HG02571 (cell line): ENCODE data around the gene GGCX.
A peak's percentile ranks its signal among the peaks of the same experiment; 100 is the strongest.
"Not testable (repeated sequence)": the region's sequence is repeated elsewhere in the genome, so short reads cannot be mapped to it uniquely, and the experiment has no call there.

ENCODE experiments used
- ATAC-seq: cut with Tn5 transposase; IDR thresholded peaks from one replicate; pipeline ENCODE4 v1.9.1; 2021; ENCODE audit warnings: mild to moderate bottlenecking, moderate library complexity; ENCODE audit not compliant: unreplicated experiment

The GGCX gene

DNA sequence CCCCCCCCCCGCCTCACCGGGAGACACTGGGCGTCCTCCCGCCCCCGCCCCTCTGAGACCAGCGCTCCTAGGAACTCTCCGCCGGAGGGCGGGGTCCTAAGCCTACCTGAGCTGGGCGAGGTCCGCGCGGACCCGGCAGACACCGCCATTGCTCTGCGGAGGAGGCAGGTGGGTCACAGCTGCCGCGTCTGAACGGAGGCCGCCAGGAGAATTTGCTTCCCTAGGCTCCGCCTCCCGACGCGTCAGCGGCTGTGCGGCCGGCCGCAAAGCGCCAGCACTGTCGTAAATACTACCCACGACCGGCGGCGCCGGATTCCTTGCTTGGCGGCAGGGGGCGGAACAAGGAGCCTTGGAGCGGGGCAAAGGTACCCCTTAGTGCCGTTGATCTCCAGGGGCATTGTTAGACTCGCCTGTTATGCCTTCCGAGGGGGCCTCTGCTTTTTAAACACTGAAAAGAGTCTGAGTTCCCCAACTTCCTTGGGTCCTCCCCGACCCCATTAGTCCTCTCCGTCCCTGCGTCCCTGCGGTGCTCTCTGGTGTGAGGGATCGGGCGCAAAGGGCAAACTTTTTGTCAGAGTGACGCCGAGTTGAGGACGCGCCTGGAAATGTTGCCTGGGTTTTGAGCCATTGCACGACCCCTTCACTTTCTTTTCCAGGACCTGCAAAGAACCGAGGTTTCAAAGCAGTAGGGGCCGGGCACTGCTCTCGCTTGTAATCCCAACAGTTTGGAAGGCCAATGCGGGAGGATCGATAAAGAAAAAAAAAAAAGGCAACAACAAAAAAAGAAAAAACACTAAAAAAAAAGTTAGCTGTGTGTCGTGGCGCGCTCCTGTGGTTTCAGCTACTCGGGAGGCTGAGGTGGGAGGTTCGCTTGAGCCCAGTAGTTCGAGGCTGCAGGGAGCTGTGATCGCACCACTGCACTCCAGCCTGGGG is at the start of gene GGCX:
TSS of gene GGCX (minus strand) at position 214 of the 933 bp plus-strand sequence. CDS start at position 149, 65 bp downstream.
- peak; percentile 92 for ATAC-seq

DNA sequence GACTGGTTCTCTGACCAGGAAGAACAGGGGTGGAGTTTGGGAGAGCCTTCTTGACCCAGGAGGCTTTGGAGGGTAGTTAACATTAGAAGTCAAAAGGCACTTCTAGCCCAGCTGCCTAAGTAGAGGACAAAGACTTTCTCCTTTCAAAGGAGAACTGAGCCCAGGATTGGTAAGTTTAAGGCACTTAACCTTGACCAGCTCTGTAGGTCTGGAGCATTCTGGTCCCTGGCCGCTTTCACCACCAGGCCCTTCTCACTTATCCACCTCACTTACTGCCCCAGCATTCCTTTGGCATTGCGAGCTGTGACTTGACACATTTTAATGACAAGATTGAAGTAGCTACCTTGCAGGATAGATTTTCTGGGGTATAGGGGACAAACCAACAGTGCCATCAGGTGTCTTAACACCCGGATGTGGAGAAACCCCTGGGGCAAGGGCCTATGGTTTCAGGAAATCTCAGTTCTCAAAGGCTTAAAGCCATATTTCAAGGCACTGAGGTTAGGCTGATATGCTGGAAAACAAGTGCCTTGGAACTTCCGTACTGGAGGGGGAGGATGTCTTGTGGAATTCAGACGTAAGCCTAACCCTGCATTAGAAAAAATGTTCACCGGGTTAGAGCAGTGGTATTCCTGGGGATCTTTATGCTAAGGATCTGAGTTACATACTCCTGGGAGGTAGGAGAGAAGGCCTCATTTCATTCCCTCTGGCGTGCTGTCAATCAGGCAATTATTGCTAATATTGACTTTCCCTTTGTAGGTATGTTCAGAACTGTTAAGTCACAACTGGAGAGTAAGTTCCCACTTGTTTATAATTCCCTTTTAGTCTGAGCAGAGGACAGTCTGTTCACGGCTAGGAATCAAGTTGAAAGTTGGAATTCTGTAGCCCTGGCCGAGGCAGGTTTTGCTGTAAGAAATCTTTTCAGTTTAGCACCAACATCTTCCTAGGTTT is 46.2 kb upstream of the GGCX start:
- ATAC-seq: no peak

DNA sequence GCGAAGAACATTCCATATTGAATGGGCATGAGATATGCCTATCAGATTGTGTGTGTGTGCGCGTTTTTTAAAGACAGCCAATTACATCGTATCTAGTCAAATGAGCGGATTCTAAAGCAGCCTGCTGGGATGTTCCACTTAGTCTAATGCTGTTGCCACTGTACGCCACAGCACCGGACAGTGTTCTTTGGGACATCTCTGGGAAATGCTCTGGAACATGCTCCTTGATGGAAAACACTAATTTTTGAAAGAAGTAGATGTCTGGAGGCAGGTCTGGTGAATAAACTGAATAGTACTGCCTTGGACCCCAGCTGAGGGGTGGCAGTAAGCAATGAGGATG is 44.8 kb upstream of the GGCX start:
- no peak for ATAC-seq

DNA sequence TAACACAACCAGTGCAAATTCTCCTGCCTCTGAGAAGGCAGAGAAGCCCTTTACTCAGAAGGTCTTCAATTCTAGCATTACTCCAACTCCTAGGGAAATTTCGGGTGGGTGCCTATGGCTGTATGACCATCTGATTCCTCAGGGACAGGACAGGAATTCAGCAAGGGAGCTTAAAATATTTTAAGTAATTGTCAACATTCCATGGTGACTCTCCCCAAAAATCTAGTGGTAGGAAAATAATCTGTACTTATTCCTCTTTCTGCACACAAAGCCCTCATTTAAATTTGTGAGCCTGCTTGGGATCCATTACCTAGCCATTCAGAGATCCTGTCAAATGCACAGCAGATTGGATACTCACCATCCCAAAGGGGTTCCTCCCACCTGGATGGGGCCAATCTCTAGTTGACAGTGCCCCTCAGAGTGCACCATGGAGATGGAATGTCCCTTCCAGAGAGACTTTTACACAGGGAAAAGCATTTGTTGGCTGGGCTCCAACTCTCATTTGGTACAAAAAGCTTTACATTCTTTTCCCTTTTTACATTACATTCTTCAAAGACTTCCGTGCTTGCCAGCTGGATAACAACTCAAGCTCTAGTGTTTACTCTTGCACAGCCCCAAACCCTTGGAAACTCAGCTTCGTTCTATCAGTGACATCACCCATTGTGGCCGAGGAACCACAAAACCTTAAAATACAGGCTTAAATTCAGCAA is 44.3 kb upstream of the GGCX start:
- ATAC-seq: no peak

DNA sequence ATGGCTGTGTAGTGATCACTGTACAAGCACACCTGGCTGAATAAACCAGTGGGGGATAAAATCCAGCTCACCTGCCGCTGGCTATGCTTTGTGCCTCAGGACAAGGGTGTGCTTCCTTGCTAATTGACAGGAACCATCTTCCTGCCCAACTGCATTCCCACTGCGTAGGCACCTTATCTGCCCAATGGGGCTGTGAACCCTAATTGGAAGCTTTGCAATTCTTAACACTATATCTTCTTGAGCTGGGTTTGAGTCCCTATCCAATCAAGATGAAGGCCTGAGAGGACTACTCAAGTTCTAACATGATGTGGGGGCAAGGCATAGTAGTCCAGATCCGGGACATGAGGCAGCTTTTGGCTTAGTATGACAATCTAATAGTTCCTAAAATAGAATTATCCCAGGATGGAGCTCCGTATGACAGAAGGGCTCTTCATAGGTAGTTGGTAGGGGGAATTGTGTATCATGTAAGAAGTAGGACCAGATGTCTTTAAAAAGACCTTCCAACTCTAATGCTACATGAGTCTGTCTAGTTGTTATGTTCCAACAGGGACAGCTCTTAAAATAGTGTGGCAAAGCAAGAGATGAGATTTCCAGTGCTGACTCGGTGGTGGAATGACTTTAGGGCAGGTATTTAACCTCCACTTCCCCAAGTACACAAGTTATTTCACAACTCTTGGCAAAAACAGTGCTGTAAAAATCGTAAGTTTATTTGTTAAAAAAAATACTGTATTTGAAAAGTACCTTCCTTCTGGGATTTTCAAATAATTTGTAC is 43.5 kb upstream of the GGCX start:
- no peak for ATAC-seq

DNA sequence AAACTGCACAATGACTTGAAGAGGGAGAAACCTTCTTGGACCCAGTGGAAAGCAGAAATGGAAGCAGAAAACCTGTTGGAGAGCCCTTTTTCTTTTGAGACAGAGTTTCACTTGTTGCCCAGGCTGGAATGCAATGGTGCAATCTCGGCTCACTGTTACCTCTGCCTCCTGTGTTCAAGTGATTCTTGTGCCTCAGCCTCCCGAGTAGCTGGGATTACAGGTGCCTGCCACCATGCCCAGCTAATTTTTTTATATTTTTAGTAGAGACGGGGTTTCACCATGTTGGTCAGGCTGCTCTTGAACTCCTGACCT is 42.8 kb upstream of the GGCX start:
- ATAC-seq: not testable (repeated sequence)

DNA sequence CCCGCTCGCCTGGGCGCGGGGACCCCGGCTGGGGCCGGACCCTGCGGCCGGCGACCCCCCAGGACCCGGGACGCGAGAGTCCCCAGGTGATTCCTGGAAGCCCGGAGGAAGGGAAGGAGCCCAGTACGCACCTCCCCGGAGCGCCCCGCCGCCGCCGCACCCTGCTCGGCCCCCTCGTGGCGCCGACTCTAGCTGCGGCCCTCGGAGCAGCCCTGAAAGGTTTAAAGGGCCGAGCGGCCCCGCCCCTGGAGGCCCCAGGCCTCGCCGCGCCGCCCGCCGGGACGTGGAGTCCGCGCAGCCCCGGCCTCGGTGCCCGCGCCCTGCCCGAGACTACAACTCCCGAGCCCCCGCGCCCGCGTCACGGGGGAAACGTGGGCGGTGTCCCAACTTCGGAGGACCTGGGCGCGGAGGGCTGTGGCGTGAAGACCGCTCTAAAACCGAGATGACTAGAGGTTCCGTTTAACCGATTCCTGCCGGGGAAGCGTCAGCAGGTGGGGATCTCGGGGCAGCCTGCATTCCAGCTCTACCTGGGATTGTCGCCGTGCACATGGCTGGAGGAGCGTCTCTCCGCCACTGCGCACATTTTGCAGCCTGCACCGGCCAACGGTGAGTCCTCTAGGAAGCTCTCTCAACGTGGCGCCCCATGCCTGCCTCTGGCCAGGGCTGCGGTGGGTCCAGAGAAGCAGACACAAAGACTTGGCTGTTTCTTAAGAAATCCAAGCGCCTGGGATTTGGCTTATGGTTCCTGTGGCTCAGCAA is 41.4 kb upstream of the GGCX start, which contains the start of gene TMEM150A:
TSS of gene TMEM150A (minus strand) at position 223 of the 759 bp plus-strand sequence. CDS start 750 bp downstream, outside the sequence.
- peak; percentile 97 for ATAC-seq

DNA sequence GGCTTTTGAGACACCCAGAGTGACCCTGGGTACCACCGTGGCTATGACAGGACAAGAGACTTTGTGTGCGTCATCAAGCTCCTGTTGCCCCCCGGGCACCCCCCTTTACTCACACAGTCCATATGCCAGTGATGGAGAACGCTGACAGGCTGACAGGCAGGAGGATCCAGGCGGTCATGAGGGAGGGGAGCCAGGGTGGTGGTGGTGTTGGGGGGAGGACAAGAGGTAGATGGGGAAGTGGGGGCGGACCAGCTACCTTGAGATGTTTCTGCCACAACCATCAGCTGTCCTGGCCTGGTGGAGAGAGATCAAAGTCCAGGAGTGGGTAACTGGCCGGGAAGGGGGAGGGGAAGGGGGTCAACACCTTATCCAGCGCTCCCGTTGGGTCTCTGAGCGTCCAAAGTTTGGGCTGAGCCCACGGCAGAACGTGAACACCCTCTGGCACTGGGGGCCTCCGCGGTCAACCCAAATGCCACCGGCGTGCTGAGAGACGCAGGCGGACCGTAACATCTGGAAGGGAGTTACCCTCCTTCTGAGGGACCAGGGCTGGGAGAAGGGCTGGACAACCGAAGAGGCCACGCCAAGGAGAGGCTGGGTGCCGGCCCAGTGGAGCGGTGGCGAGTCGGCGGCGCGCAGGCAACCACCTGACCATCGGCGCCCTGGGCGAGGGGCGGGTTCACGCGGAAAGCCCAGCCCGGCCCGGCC is 40.6 kb upstream of the GGCX start:
- peak; percentile 43 for ATAC-seq

DNA sequence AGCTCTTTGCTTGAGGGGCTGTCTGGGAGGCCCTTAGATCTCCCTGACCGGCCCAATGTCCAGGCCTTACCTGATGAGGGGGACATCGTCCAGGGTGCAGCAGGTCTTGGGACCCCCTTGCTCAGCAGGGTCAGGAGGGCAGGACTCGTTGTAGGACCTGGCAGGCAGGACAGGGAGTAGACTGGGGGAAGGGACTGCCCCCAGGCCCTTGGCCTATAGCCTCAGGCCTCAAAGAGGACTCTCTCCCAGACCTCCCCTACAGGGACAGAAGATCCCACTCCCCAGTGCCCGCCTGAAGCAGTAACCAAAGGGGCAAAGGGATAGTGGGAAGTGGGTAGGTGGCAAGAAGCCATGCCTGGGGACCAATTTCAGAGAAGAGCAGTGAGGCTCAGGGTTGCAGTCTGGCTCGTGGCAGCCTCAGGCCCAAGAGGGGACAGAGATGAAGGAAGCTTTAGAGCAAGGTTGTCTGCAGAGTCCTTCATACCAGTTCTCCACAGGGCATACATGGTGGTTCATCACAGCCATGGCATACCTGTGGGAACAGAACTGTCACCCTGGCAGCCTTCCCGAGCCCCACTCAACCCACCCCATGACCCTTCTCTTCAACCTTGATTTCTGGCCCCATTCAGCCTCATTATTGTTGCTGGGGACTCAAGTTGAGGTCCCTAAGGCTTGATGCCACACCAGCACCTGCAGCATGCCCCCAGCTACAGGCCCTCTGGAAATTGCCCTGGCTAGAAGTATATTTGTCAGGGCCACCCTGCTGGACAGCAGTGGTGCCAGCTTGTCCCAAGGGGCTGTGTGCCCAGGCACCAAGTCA is 39.9 kb upstream of the GGCX start:
- ATAC-seq: no peak

DNA sequence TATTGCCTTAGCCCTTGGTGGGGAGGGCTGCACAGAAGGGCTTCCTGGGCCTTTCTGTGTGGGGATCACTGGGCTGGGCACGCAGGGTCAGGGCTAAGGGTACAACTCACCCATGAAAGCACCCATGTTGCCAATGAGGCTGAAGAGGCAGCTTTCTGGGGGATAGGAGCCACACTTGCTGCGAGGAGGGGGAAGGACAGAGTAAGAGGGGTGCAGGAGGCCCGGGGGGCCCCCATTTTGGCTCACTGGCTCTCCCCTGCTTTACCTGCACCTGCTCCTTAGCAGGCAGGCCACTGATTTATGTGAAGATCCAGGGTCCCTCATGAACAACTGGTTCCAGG is 38.9 kb upstream of the GGCX start:
- no peak for ATAC-seq

DNA sequence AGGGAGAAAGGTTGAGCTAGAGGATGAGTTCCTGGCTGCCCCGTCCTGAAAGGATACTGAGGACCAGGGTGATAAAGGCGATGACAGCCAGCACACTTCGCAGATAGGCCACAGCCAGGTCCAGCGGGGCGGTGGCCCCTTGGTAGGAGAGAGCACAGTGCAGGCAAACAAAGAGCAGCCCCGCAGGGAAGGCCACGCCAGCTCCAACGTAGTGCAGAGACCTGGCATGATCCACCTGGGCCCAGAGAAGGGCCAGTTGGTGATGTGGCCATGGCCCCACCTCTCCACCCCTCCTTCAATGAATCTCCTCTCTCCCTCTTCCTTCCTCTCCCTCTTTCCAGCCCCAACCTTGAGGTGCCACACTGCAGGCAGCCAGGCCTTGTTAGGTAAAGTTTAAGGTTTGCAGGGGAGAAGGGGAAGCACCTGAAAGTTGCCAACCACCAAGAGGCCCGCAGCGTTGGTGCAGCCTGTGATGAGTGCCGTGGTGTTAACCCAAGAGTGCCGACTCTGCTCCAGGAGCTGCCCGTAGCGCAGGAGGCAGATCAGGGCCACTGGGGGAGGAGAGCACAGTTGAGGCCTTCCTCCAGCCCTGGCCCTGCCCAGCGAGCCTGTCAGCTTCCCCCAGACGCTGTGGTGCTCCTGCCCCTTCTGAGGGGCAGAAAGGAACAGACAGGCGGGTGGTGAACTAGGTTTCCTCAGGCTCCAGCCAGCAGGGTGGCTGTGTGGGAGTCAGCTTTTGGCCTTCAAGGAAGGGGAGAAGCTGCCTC is 38.4 kb upstream of the GGCX start:
- ATAC-seq: no peak

DNA sequence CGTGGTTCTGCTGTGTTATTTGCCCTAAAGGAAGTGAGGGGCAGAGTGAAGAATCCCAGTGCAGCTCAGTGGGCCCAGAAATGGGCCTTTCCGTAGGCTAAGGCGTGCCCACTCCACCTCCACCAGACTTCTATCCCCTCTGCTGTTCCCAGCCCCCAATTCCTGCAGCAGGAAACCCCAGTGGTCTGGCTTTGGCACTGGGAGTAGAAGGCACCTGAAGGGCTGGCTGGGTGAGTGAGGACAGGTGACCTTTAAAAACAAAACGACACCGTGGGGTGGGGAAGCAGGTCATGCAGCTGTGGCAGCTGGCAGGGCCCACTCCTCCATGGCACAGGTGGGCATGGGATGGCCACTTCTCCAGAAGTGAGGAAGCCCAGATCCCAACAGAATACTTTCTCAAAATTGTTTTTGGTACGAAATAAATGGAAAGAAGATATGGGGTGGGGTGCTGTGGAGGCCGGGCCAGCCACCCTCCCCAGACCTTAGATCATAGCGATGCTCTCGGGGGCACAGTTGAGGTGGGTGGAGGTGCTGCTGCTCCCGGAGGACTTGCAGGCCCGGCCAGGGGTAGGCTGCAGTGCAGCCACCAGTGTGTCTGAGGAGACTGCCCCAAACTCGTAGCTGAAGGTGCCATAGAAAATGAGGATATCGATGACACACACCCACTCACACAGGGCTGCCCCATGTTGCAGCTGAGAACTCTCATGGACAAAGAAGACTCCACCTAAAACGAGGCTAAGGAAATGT is 37.5 kb upstream of the GGCX start:
- ATAC-seq: no peak

DNA sequence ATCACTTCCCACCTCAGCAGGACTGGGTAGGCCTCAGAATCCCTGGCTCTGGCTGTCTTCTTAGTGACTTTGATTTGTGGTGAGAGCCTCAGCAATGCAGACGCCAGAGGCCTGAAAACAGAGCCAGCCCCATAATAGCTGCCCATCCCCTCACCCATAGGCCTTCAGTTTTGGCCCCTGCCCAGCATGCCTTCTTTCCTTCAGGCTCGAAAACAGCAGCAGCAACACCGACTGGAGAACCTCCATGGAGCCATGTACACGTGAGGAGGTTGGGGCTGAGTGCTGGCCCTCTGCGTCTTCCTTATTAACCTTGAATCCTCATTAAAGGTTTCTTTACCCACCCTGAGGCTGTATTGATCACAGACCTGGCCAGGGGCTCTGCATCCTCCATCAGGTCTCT is 35.9 kb upstream of the GGCX start:
- ATAC-seq: no peak

DNA sequence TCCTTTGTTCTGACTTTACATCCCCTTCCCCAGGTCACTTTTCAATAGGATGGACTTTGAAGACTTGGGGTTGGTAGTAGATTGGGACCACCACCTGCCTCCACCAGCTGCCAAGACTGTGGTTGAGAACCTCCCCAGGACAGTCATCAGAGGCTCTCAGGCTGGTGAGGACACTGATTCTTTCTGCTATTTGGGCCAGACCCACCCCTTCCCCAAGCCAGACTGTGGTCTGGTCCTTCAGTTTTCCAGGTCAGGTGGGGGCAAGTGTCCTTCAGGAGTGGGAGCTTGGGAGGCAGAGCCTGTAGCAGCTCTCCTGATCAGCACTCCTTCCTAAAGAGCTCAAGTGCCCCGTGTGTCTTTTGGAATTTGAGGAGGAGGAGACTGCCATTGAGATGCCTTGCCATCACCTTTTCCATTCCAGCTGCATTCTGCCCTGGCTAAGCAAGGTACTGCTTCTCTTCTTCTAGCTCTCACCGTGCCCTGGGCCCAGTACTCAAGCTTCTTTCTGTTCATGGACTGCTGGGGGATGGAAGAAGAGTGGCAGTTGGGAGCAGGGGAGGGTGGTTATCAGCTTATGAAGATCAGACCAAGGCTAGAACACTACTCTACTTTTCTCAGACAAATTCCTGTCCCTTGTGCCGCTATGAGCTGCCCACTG is 35.3 kb upstream of the GGCX start:
- no peak for ATAC-seq

DNA sequence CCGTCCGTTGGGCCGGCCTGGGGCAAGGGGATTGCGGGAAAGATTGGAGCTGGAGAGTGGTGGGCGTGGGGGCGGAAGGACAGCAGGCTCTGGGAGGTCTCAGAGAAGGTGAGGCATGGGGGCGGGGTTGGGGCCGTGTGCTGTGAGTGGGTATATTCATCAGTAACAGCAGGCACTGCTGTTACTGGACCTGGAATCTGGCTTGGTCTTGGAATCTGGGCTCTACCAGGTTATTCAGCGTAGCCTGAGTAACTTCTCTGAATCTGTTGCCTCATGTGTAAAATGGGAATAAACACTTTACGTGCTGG is 34.7 kb upstream of the GGCX start:
- ATAC-seq: no peak

DNA sequence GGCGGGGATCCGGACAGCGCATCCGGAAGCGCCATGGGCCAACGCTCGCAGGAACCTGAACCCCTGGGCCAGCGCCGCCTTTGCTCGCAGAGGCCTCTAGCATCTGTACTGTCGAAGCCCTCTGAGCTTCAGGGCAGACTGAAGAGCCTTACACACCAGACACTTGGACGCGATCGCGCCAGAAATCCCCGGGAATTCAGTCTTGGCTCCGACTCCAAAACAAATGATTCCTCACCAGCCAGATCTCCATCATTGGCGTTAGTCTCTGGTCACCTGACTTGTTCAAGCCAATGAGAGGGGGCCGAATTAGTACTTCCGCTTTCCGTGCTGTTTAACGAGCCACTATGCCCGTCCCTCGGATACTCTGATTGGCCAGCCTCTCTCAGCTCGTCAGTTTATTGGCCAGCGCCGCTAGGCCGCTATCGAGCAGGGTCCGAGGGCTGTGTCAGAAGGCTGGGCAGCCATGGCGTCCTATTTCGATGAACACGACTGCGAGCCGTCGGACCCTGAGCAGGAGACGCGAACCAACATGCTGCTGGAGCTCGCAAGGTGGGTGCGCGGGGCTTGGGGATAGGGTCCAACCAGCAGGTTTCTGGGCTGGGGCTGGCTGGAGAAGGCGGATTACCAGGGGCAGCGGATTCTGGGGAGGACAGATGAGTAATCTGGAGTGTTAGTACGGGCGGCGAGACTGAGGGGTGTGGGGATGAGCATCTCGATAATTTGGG is 34.2 kb upstream of the GGCX start, which contains the start of gene RNF181:
TSS of gene RNF181 (plus strand) at position 445 of the 725 bp plus-strand sequence. CDS start at position 464, 19 bp downstream.
- peak; percentile 99 for ATAC-seq
